Measurements from ENCODE around the gene TNNT2. TPM values are rescaled to one million over a fixed set of nuclear protein-coding genes. Genes with fewer than 3 reads are reported as not detected.

TNNT2 gene
- total RNA-seq, 2 experiments from 2014 or later = not detected

DNA sequence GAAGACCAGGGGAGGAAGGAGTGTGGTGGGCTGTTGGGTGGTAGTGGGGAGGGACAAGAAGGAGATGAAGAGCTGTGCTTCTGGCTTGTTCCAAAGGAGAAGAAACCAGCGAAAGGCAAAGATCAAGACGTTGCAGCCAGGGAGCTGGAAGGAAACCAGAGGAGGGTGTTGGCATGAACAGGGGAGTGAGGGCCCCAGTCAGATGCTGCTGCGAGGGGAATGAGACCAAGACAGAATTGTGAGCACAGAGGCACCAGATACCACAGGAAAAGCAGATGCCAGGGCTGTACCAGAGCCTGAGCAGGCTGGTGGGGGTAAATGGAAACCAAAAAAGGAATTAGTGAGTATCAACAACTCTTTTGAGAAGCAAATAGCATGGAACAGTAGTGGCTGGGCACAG is 15.6 kb upstream of the TNNT2 start:
- H3K9me2 ChIP-seq (ENCODE audit: insufficient read depth, low read length) = no peaks in the 10 kb centered on the region
- intact Hi-C loops (cut with micrococcal nuclease; ENCODE audit: unreplicated experiment) = no loop called here
- no peaks in the 10 kb centered on the region for H3K9me3 ChIP-seq (ENCODE audit: low read length)
- no peak for DNase-seq (ENCODE audit: low spot score)
- no peak overlapping the region for H2AFZ ChIP-seq (ENCODE audit: low read length)
- no peak overlapping the region for H3K4me3 ChIP-seq (ENCODE audit: low read depth, low read length, poor library complexity, severe bottlenecking)
- H3K27ac ChIP-seq (ENCODE audit: low read depth, low read length, poor library complexity, severe bottlenecking) = no peak overlapping the region
- no peaks in the 10 kb centered on the region for H3K36me3 ChIP-seq (ENCODE audit: insufficient read depth, low read length)
- CTCF ChIA-PET (ENCODE audit: unreplicated experiment) = no interaction called here
- BruUV-seq (replicated peaks) = no TSS peak
- H3K4me1 ChIP-seq (ENCODE audit: insufficient read depth, low read length, poor library complexity, severe bottlenecking) = no peaks in the 10 kb centered on the region
- no peaks in the 10 kb centered on the region for H3K79me2 ChIP-seq (ENCODE audit: insufficient read depth, low read depth, low read length)
- TF ChIP-seq, protein P1, sequence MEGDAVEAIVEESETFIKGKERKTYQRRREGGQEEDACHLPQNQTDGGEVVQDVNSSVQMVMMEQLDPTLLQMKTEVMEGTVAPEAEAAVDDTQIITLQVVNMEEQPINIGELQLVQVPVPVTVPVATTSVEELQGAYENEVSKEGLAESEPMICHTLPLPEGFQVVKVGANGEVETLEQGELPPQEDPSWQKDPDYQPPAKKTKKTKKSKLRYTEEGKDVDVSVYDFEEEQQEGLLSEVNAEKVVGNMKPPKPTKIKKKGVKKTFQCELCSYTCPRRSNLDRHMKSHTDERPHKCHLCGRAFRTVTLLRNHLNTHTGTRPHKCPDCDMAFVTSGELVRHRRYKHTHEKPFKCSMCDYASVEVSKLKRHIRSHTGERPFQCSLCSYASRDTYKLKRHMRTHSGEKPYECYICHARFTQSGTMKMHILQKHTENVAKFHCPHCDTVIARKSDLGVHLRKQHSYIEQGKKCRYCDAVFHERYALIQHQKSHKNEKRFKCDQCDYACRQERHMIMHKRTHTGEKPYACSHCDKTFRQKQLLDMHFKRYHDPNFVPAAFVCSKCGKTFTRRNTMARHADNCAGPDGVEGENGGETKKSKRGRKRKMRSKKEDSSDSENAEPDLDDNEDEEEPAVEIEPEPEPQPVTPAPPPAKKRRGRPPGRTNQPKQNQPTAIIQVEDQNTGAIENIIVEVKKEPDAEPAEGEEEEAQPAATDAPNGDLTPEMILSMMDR (conservative IDR thresholded peaks at IDR 0.05; ENCODE audit: low read length) = no peak
- no peak for TF ChIP-seq EZH2phosphoT487 (IDR thresholded peaks at IDR 0.05; ENCODE audit: borderline replicate concordance, low read depth, low read length)
- POLR2A ChIA-PET = interaction anchor here (0.6 kb wide), 1 partner anchor 28 kb away, joined by 6 read pairs; no protein-coding TSS in a partner anchor
- H3K4me2 ChIP-seq (ENCODE audit: low read length) = no peak overlapping the region
- H4K20me1 ChIP-seq (ENCODE audit: insufficient read depth, low read length) = no peaks in the 10 kb centered on the region

DNA sequence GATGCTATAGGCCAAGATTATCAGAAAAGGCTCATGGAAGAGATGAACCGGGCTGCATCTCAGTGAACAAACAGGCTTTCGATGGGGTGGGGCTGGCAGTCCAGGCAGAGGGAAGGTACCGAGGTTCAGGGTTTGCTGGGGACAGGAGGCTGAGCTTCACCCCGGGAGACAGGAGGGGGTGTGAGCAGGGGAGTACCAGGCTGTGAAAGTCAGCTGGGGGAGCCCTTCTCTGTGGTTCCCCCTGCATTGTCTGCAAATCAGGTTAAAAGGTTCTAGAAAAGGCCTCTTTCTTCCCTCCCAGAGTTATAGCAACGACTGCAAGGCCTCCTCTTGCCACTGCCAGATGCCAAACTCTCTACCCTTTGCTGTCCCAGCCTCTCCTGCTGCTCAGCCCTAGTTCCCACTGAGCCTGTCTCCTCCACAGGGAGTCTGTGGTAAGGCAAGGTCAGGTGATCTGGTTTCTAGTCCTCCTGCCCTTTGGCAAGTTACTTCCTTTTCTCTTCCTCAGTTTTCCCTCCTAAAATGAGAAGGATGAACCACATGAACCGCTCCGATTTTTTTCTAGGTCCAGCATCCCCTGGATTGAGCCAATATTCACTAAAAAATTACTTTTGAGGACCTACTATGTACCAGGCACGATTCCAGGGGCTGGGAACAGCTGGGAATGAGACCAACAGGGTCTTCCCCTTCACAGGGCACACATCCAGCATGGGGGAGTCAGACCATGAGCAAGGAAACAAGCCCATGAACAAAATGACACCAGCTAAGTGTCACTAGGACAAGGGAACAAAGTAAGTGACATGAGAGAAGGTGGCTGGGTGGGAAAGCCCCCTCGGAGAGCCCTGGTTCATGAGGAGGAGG is 14.4 kb upstream of the TNNT2 start:
- no peak overlapping the region for H2AFZ ChIP-seq (ENCODE audit: low read length)
- H3K9me3 ChIP-seq (ENCODE audit: low read length) = no peaks in the 10 kb centered on the region
- no TSS peak for BruUV-seq (replicated peaks)
- POLR2A ChIA-PET = no interaction called here
- H3K79me2 ChIP-seq (ENCODE audit: insufficient read depth, low read depth, low read length) = no peaks in the 10 kb centered on the region
- CTCF ChIA-PET (ENCODE audit: unreplicated experiment) = no interaction called here
- TF ChIP-seq, protein P1 (conservative IDR thresholded peaks at IDR 0.05; ENCODE audit: low read length) = no peak
- TF ChIP-seq EZH2phosphoT487 (IDR thresholded peaks at IDR 0.05; ENCODE audit: borderline replicate concordance, low read depth, low read length) = no peak
- no peaks in the 10 kb centered on the region for H3K4me1 ChIP-seq (ENCODE audit: insufficient read depth, low read length, poor library complexity, severe bottlenecking)
- H3K4me3 ChIP-seq (ENCODE audit: low read depth, low read length, poor library complexity, severe bottlenecking) = no peak overlapping the region
- no peak overlapping the region for H3K27ac ChIP-seq (ENCODE audit: low read depth, low read length, poor library complexity, severe bottlenecking)
- no peak for DNase-seq (ENCODE audit: low spot score)
- intact Hi-C loops (cut with micrococcal nuclease; ENCODE audit: unreplicated experiment) = no loop called here
- H4K20me1 ChIP-seq (ENCODE audit: insufficient read depth, low read length) = no peaks in the 10 kb centered on the region
- no peaks in the 10 kb centered on the region for H3K9me2 ChIP-seq (ENCODE audit: insufficient read depth, low read length)
- no peaks in the 10 kb centered on the region for H3K36me3 ChIP-seq (ENCODE audit: insufficient read depth, low read length)
- no peak overlapping the region for H3K4me2 ChIP-seq (ENCODE audit: low read length)

DNA sequence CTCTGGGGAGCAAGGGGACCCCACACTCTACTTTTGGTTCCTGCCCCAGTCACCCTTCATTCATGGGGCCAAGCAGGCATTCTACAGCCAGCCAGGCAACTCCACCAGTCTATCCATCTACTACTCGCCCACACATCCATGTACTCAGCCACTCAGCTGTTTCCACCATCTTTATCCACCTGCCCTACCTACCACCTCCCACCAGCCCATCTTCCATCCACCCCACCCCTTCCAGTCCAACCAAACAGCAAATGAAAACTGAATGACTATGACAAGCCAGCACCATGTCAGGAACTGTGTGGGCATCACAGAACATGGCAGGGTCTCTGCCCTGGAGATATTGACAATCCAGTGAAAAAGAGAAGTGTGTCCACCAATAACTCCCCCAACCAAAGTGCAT is 13.7 kb upstream of the TNNT2 start:
- H3K4me1 ChIP-seq (ENCODE audit: insufficient read depth, low read length, poor library complexity, severe bottlenecking) = no peaks in the 10 kb centered on the region
- TF ChIP-seq, protein P1 (conservative IDR thresholded peaks at IDR 0.05; ENCODE audit: low read length) = no peak
- no peak for TF ChIP-seq EZH2phosphoT487 (IDR thresholded peaks at IDR 0.05; ENCODE audit: borderline replicate concordance, low read depth, low read length)
- no peak for DNase-seq (ENCODE audit: low spot score)
- no peak overlapping the region for H3K4me3 ChIP-seq (ENCODE audit: low read depth, low read length, poor library complexity, severe bottlenecking)
- no TSS peak for BruUV-seq (replicated peaks)
- H3K27ac ChIP-seq (ENCODE audit: low read depth, low read length, poor library complexity, severe bottlenecking) = no peak overlapping the region
- H3K9me2 ChIP-seq (ENCODE audit: insufficient read depth, low read length) = no peaks in the 10 kb centered on the region
- no peaks in the 10 kb centered on the region for H3K79me2 ChIP-seq (ENCODE audit: insufficient read depth, low read depth, low read length)
- ChIA-PET CTCF (ENCODE audit: unreplicated experiment) (no interaction called here), POLR2A (no interaction called here)
- no peaks in the 10 kb centered on the region for H4K20me1 ChIP-seq (ENCODE audit: insufficient read depth, low read length)
- no peak overlapping the region for H2AFZ ChIP-seq (ENCODE audit: low read length)
- intact Hi-C loops (cut with micrococcal nuclease; ENCODE audit: unreplicated experiment) = no loop called here
- H3K9me3 ChIP-seq (ENCODE audit: low read length) = no peaks in the 10 kb centered on the region
- H3K36me3 ChIP-seq (ENCODE audit: insufficient read depth, low read length) = no peaks in the 10 kb centered on the region
- no peak overlapping the region for H3K4me2 ChIP-seq (ENCODE audit: low read length)
